Kidney glomerular epithelial cell (primary cell): ENCODE results near the gene TRAPPC2B.
A peak's percentile ranks its signal among the peaks of the same experiment; 100 is the strongest.

Experiments used
- DNase-seq: peaks from one replicate; lab custom pipeline; 2025; lab: John Stamatoyannopoulos, UW

TRAPPC2B gene

GRCh38 chr19:57362997-57363687, at the start of gene TRAPPC2B, which contains the start of gene ZNF547:
TRAPPC2B (plus strand) TSS chr19:57363551; CDS start chr19:57364834, 1,283 bp downstream.
ZNF547 (plus strand) TSS chr19:57363551; CDS start chr19:57368556, 5,005 bp downstream.
- DNase-seq, result peak; percentile 98

GRCh38 chr19:57314146-57314545, 49.2 kb upstream of the TRAPPC2B start:
- no peak for DNase-seq

GRCh38 chr19:57317503-57317902, 45.8 kb upstream of the TRAPPC2B start:
- no peak for DNase-seq

- DNase-seq, result no peak
Measured at GRCh38 chr19:57319869-57320179, 43.5 kb upstream of the TRAPPC2B start.

- DNase-seq, result peak; percentile 90
Measured at GRCh38 chr19:57320180-57321084, 42.9 kb upstream of the TRAPPC2B start, which contains the start of gene ZNF543. ZNF543 (plus strand) TSS chr19:57320472; CDS start chr19:57320854, 382 bp downstream.

- DNase-seq, result no peak
Measured at GRCh38 chr19:57321116-57321515, 42.2 kb upstream of the TRAPPC2B start.

GRCh38 chr19:57321751-57322150, 41.6 kb upstream of the TRAPPC2B start:
- DNase-seq, result no peak

- DNase-seq, result no peak
Measured at GRCh38 chr19:57324992-57325391, 38.4 kb upstream of the TRAPPC2B start.

GRCh38 chr19:57327993-57328392, 35.4 kb upstream of the TRAPPC2B start:
- no peak for DNase-seq

- DNase-seq, result no peak
Measured at GRCh38 chr19:57334191-57334590, 29.2 kb upstream of the TRAPPC2B start.

GRCh38 chr19:57338877-57339276, 24.5 kb upstream of the TRAPPC2B start:
- no peak for DNase-seq

- DNase-seq, result no peak
Measured at GRCh38 chr19:57342582-57342981, 20.8 kb upstream of the TRAPPC2B start.

- no peak for DNase-seq
Measured at GRCh38 chr19:57348136-57348535, 15.2 kb upstream of the TRAPPC2B start.

GRCh38 chr19:57350877-57351805, 12.2 kb upstream of the TRAPPC2B start, which contains the start of gene ZNF304:
ZNF304 (plus strand) TSS chr19:57351271; CDS start chr19:57351665, 394 bp downstream.
- DNase-seq, result peak; percentile 94

- DNase-seq, result no peak
Measured at GRCh38 chr19:57351867-57352266, 11.5 kb upstream of the TRAPPC2B start.

- no peak for DNase-seq
Measured at GRCh38 chr19:57355916-57356315, 7.4 kb upstream of the TRAPPC2B start.

GRCh38 chr19:57357406-57357805, 5.9 kb upstream of the TRAPPC2B start:
- DNase-seq, result no peak

- DNase-seq, result no peak
Measured at GRCh38 chr19:57359300-57359699, 4.1 kb upstream of the TRAPPC2B start.

GRCh38 chr19:57362419-57362818, 932 bp upstream of the TRAPPC2B start:
- DNase-seq, result no peak

- DNase-seq, result no peak
Measured at GRCh38 chr19:57363688-57364181, 384 bp downstream of the TRAPPC2B start.

- no peak for DNase-seq
Measured at GRCh38 chr19:57366776-57367175, 3.4 kb downstream of the TRAPPC2B start.

- no peak for DNase-seq
Measured at GRCh38 chr19:57374179-57374578, 10.8 kb downstream of the TRAPPC2B start.
